ENCODE data around the gene MRPL58. TPM values are rescaled to one million over a fixed set of nuclear protein-coding genes. Genes with fewer than 3 reads are reported as not detected.
A peak's percentile ranks its signal among the peaks of the same experiment; 100 is the strongest.

The MRPL58 gene
- total RNA-seq, 1 donor from 2014 or later, result 8.0 TPM

DNA sequence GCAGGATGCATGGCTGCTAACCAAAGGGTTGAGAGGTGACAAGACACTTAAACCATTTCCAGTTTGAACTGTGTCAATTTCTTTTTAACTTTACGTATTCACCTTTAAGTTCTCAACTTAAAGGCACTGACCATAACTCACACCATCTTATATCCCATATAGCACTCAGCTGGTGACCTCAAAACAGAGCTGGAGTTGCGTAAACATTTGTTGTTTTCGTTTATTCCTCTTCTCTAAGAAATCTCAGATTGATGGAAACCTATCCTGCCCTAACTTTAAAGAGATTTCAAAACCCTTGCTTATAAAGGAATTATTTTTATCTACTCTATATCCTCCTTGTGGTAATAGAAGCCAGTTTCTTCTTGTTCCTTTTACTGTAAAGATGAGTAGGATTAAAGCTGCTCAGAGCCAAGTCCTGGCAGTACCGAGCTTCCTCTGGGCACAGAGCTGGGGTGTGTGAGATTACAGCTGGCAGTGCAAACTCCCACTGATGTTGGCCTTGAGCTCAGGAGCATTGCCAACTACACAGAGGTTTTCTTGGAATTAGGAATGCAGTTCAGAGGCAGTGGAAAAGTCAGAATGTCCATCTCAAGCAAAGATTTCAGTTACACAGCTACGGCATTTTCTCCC lies 35.9 kb downstream of the MRPL58 start:
- DNase-seq, result peak; percentile 28

DNA sequence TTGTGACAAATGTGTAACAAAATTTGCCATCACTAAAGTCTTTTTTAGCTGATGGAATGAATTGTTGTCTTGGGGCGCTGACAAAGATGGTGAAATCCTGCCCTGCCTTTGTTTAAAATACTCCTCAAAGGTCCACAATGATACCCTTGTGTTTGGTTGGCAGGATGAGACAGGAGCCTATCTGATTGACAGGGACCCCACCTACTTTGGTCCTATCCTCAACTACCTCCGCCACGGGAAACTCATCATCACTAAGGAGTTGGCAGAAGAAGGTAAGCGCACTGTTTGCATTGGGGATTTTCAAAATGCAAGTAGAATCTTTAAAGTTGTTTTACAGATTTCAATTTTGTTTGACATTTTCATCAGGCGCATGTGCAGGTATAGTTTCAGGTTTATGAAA lies 36.6 kb downstream of the MRPL58 start:
- DNase-seq, result no peak

DNA sequence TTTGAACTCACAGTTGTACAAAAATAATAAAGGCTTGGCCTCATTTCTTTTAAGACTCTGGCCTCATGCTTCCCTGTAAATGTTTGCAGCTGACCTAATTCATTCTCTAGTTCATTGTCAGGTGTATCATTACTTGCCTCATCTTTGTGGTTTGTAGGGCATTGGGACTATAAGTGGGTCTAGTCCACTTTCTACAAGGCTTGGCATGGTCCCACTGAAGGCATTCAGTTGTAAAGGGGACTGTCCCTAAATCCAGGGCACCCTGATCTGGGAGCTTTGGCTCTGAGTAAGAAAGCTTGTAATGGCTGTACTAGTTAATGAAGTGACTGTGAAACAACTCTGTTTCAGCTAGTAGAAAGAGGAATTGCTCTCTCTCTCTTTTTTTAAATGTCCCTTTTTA lies 37.2 kb downstream of the MRPL58 start:
- no peak for DNase-seq

DNA sequence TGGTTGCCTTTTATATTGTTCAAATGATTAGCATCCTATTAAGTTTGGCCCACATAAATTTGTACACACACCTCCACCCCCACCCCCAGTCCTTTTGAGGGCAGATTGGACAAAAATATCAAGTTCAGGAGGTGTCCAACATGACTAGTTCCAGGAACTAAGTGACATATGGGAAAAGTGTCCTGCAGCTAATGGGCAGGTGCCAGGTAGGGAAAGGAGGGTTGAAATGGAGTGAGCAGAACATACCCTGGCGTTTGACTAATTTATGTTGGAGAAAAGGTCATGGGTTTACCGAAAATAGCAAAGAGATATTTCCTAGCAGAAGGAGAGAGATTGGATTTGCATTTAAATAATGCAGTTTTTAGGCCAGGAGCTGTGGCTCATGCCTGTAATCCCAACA lies 39.5 kb downstream of the MRPL58 start:
- no peak for DNase-seq

DNA sequence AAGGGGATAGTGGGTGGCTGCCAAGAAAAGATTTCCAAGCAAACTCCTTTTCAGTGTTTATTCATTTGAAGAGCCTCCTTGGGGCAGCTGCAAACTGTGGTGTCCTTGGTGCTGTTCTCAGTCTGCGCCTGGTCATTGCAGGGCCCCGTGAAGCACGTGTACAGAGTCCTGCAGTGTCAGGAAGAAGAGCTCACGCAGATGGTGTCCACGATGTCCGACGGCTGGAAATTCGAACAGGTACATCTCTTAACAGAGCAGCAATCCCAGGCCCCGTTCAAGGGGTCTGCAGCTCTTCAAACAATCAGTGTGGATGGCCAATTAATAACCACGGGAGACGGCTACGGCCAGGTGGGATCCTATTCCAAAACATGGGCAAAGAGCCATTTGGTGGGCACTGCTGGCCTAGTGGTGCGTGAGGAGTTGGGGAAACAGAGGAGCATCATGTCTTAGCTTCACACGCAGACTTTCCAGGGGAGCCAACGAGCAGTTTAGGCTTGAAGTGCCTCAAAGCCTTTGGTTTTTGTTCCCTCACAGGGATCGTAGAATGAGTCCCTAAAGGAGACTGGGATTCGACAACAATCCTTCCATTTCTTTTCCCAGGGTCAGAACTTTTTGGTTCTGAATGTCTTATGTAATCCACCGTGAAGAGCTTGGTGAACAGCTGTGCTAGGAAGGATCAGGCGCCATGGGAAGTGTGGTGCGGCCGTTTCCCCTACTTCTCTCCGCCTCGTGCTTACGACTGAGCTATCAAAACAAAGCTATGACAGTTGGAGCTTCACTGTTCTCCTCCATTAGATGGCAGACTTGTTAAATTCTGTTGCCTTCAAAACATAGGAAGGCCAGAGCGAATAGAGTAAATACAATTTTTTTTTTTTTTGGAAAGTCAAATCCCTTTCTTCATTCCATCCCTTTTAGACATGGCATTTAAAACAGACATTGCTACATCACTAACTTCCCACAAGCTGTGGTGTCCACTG lies 47.2 kb downstream of the MRPL58 start:
- DNase-seq, result peak; percentile 37

DNA sequence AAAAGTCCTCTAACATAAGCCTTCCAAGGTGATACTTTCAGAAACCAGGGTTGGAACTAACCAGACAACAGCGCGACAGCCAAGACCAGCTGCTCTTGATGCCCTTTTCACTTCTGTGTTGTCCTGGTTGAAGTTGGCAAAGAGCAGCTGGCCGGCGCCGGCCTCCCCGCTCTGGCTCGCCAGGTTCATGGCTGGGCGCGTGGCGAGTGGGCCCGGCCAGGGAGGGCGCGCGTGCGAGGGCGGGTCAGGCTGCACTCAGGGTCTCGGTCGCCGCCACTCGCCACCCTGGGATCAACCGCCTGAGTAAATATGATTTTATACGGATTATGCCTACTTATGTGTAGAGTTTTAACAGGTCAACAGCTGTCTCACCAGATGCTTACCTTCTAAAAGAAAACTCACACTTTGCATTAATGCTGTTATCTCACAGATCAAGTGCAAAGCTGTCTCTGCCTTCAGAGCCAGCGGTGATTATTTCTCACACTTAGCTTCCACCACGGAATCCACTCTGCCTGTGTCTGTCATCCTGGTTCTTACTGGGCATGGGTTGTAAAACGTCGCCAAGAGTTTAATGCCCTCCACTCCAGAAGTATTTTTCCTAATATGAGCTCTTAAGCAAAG lies 48.1 kb downstream of the MRPL58 start:
- DNase-seq, result no peak

DNA sequence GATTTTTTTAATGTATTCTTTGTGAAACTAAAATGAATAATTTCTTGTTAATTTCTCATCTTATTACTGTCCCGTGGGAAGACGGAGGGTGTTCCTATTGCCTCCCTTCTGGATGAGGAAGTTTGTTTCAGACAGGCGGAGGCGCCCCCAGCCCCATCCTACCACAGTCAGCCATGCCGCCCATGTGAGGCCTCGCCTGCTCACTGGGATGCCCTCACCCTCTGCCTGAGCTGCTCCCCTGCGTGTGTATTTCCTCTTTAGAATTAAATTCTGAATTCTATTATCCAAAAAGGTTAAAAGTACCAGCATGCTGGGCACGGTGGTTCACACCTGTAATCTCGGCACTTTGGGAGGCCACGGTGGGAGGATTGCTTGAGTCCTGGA lies 48.6 kb downstream of the MRPL58 start:
- no peak for DNase-seq

DNA sequence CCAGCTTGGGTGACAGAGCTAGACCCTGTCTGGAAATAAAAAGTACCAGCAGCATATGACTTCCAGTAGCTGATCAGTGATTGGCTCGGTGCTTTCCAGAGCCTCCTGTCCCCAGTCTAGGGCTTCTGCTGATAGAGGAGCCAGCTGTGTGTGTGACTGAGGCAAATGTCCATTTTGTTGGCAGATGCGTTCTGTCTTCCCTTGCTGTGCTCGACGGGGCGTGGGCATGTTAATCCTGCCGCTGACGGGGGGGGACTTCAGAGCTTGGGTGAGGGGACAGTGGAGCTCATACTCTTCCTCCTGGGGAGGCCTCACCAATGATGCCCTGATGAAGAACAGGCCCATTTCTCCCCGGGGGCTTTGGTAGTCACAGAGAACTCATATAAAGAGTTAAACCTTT lies 49.1 kb downstream of the MRPL58 start:
- no peak for DNase-seq

DNA sequence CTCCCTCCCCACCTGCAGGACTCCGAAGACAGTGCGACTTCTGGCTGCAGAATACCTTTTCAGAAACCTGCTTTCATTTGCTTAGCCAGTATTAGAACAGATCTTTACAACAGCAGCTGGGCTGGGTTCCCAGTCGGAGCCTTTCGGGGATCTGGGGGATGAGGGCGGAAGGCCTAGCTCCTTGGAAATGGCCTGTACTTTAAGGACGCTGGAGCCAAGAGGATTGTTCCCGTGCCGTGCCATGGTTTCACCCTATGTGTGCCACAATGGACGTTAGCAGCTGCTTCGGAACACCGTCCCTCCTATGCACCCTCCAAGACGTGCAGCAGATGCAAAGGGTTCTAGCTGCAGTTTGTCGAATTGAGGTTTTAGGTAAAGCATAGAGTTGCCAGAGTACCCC lies 50.7 kb downstream of the MRPL58 start:
- DNase-seq, result no peak

DNA sequence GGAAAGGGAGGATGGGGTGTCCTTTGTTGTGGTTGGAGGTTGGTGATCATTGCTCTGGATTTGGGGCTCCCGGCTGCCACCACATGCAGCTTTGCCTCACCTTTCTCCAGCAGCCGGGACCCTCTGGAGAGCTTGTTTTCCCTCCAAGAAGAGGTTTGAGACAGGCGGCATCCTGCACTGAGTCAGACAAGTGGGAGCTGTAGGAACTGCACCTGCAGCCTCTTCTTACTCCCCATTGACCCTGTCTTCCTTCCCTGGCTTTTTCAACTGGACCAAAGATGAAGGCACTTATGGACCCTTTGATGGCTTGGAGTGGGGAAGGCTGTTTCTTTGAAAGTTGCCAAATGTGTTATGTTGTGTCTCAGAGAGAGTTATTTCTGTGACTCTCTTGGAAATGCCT lies 51.2 kb downstream of the MRPL58 start:
- no peak for DNase-seq

DNA sequence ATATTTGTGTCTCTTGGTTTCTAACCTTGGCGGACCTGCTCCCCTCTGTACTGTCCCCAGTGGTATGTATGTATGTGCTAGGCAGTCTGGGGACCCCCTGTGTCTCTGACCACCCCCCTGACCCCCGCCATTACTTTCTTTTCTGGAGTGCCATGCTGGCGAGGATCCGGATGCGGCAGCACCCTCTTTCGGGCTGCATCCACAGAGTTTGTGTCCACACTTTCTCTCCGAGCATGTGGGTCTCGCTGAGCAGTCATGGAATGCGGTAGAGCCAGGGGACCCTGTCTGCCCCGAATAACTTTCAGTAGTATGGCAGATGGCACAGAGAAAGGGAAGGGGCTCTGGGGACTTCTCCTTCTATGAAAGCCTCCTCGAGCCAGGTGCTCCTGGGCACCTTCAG lies 51.6 kb downstream of the MRPL58 start:
- DNase-seq, result no peak

DNA sequence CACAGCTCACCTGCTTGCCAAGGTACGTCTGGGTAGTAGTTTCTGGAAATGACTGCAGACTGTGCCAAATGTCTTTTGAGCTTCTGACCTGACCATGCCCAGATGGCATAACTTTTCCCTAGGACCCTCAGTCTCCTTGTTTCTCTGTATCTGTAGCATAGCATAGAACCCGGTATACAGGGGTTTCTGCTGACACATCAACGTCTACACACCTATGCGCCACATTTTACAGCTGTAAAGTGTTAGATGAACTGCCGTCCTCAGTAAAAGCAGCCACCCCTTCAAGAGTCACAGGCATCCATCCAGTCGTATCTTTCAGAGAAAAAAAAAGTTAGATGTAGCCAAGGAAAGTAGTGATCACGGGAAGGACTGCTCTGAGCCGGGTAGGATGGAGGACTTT lies 52.0 kb downstream of the MRPL58 start:
- DNase-seq, result no peak

DNA sequence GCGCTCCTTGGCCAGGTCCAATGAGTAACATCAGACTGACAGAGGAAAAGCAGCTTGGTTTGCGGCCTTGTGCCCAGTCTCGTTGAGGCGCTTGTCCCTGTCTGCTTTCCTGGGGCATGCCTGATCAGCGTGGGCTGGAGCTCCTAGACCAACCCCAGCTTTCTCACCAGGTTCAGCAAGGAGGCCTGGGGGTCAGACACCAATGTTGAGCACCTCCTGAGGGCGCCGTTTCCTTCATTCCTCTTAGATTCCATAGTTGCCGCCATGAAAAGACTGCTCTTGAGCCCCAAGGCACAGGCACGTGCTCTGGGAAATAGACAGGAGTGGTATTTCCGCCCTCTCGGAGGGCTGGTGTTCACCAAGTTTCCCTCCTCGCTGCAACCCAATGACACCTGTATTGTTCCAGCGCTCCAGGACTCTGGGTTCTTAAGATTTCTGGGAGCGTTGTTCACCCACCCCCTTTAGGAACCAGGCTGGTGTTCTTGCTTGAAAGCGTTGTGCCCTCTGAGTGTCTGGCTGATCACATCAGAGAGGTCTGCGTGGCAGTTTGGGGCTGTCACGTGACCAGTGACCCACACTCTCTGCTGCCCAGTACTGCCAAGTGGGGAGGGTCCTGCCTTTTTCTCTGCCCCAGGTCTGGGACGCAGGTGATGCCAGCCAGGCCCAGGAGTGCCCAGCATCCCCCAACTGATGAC lies 52.5 kb downstream of the MRPL58 start:
- no peak for DNase-seq

DNA sequence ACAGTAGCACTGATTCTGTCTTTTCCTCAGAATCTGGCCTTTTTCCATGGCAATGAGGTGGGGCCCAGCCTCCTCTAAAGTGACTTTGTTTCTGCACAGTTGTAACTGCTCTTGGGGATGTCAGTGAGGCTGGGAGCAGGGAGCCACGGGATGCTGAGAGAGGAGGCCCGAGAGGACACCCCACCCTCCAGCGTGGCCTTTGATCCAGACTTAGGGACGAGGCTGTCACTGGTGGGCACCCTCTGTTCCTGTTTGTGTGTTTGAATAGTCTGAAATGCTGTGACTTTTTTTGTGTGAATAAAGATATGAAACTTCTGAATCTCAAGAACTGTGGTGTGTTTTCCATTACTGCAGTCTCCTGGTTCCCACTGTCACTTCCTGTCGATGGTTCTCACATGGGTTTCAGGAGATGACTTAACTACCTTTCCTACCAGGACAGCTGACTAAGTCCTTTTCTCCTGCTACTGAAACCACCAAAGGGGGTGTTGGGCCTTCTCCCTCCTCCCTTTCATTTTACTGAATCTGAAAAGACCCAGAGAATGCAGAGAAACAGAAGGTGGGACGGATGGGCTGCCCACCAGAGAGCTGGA lies 53.2 kb downstream of the MRPL58 start:
- DNase-seq, result no peak

DNA sequence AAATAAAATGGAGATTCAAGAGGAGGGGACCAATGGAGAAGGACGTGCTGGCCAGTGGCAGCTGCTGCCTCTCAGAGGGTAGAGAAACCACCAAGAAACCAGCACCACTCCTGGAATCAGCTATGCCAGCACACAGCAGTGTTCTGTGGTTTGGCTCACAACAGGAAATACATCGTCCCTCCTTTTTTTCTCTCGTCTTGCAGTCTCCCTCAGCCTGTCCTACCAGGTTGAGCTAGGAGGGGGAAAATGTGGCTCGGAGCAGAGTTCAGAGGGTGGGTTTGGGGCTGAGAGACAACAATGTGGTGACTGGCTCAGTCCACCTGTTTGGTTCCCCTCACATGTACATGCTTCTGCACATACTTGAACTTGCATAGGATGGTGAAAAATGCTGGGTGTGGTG lies 55.4 kb downstream of the MRPL58 start:
- DNase-seq, result no peak

DNA sequence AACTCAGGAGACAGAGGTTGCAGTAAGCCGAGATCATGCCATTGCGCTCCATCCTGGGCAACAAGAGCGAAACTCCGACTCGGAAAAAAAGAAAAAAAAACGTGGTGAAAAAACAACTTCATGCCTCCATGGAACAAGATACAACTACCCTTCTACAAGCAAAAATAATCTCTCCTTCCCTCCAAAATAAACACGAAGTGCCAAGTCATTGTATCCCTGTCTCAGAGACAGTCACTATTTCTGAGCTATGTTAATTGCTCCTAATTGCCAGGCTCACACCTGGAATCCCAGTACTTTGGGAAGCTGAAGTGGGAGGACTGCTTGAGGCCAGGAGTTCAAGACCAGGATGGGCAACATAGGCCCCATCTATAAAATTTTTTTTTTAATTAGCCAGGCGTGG lies 56.3 kb downstream of the MRPL58 start:
- DNase-seq, result no peak

DNA sequence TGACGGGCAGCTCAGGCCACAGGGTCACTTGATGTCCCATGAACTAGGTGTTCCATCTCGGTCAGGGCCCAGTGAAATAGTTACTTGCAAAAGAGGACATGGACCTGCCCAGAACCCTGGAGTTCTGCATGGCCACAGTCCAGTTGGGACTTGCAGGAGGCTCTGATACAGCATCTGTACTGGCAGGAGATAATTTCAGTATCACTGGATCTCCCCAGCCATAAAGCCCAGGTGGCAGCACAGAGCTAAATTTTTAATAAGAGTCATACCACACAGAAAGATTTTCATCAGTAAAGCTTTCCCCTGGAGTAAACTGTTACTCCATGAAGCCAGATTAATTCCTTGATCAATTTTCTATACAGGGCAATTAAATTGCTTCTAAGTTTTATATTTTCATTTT lies 57.3 kb downstream of the MRPL58 start:
- no peak for DNase-seq

Small RNAs within 50 kb of the gene (small RNA-seq; reads per million reads assigned to genes)
- gene AC111186.1 (not detected), gene RN7SL573P (not detected), gene RNU6-362P (not detected)

Other genes starting within 250 kb of the MRPL58 start
- gene NAT9, start 236.3 kb upstream of the MRPL58 start, total RNA-seq, result 17.3 TPM
- 0.47 TPM for gene GRIN2C, start 152.8 kb upstream of the MRPL58 start, total RNA-seq
- 3.1 TPM for gene FDXR, start 139.7 kb upstream of the MRPL58 start, total RNA-seq
- 0.16 TPM for gene FADS6, start 119.0 kb upstream of the MRPL58 start, total RNA-seq
- 0.16 TPM for gene USH1G, start 89.4 kb upstream of the MRPL58 start, total RNA-seq
- gene OTOP2, start 88.4 kb upstream of the MRPL58 start, total RNA-seq, result not detected
- not detected for gene OTOP3, start 76.8 kb upstream of the MRPL58 start, total RNA-seq
- 13.7 TPM for gene HID1, start 39.9 kb upstream of the MRPL58 start, total RNA-seq
- 4.5 TPM for gene CDR2L, start 25.0 kb upstream of the MRPL58 start, total RNA-seq
- gene ATP5PD, start 34.3 kb downstream of the MRPL58 start, total RNA-seq, result 100 TPM
- 30.4 TPM for gene KCTD2, start 34.6 kb downstream of the MRPL58 start, total RNA-seq
- gene SLC16A5, start 75.3 kb downstream of the MRPL58 start, total RNA-seq, result 1.4 TPM
- 3.0 TPM for gene ARMC7, start 97.3 kb downstream of the MRPL58 start, total RNA-seq
- gene NT5C, start 119.1 kb downstream of the MRPL58 start, total RNA-seq, result 18.1 TPM
- 548 TPM for gene JPT1, start 141.8 kb downstream of the MRPL58 start, total RNA-seq
- 264 TPM for gene SUMO2, start 170.3 kb downstream of the MRPL58 start, total RNA-seq
- gene NUP85, start 193.0 kb downstream of the MRPL58 start, total RNA-seq, result 25.1 TPM
- gene GGA3, start 248.9 kb downstream of the MRPL58 start, total RNA-seq, result 17.6 TPM
- 29.5 TPM for gene MRPS7, start 249.2 kb downstream of the MRPL58 start, total RNA-seq